Umbilical cord (tissue), 2 donors: Measurements from ENCODE around the gene PTGFR. TPM values are rescaled to one million over a fixed set of nuclear protein-coding genes. Genes with fewer than 3 reads are reported as not detected.

Experiments
- DNase-seq: peaks from one replicate; pipeline ENCODE4 v3.0.0-alpha.2; 2015; ENCODE audit warnings: low spot score
- total RNA-seq: library from RNA; depleted of rRNA; stranded (reverse); fragments of >200 nt; gene quantifications from one replicate; pipeline ENCODE4 v1.2.3, GENCODE V29; 2014; ENCODE audit warnings: low replicate concordance; ENCODE audit not compliant: insufficient read depth

The PTGFR gene
- total RNA-seq, 1 donor from 2014 or later, result 18.8 TPM

GRCh38 chr1:78587211-78587610 is 96.4 kb downstream of the PTGFR start:
- no peak for DNase-seq

Other genes with a start within 250 kb of the PTGFR start
- gene IFI44L, start 129.5 kb downstream of the PTGFR start, total RNA-seq, result 59.0 TPM
- gene IFI44, start 158.9 kb downstream of the PTGFR start, total RNA-seq, result 16.1 TPM